IPS DF 6.9 (cell line): ENCODE data around the gene PRKAR2A.
"Not testable (repeated sequence)": the region's sequence is repeated elsewhere in the genome, so short reads cannot be mapped to it uniquely, and the experiment has no call there.

Experiments used
- DNase-seq: peaks from one replicate; pipeline ENCODE4 v3.0.0-alpha.2; 2013; ENCODE audit warnings: low read depth, low spot score
- H3K27ac ChIP-seq: one replicate; pipeline ENCODE4 v1.5.1; 2013; ENCODE audit warnings: low read length, control low read depth
- H3K27me3 ChIP-seq: 2 replicates; pipeline ENCODE4 v1.6.1; 2013; ENCODE audit warnings: mild to moderate bottlenecking, low read length; ENCODE audit not compliant: control insufficient read depth, insufficient read depth
- H3K36me3 ChIP-seq: 2 replicates; pipeline ENCODE4 v1.6.1; 2013; ENCODE audit warnings: low read length; ENCODE audit not compliant: control insufficient read depth, insufficient read depth
- H3K4me1 ChIP-seq: 2 replicates; pipeline ENCODE4 v1.6.1; 2013; ENCODE audit warnings: low read length; ENCODE audit not compliant: control insufficient read depth, insufficient read depth
- H3K4me3 ChIP-seq: 2 replicates; pipeline ENCODE4 v1.5.1; 2013; ENCODE audit warnings: mild to moderate bottlenecking, low read length
- H3K9me3 ChIP-seq: 2 replicates; pipeline ENCODE4 v1.6.1; 2013; ENCODE audit warnings: low read length, inconsistent platforms; ENCODE audit not compliant: control insufficient read depth, insufficient read depth
- WGBS: extraction: QIAGEN DNeasy Blood & Tissue Kit; methylation state at CpG from one replicate; pipeline ENCODE4 v1.1.7; 2013; ENCODE audit warnings: mixed read lengths, missing lambda C conversion rate; ENCODE audit not compliant: insufficient read length, insufficient coverage; 5-methylcytosine and 5-hydroxymethylcytosine counted together

Gene PRKAR2A

DNA sequence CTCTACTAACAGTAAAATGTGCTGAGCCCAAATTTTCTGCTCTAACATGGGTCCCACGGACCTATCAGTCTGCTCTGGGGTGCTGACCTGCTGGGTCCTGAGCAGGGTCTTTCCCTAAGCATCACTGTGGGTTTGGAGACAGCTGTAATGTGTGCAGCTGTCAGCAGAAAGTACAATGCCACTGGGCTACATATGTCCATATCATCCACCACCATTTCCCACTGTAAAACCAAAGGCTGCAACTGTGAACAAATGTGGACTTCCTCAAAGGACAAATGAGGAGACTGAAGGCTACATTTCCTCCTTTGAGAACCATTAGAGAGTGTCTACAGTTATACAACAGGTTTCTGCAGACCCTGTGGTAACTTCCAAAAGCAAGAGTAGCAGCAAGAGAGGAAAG is 96.8 kb downstream of the PRKAR2A start:
- H3K27me3 ChIP-seq = no peaks in the 10 kb centered on the region
- DNase-seq = no peak
- H3K4me1 ChIP-seq = no peaks in the 10 kb centered on the region
- no peak overlapping the region for H3K4me3 ChIP-seq
- no peak overlapping the region for H3K27ac ChIP-seq
- H3K9me3 ChIP-seq = no peaks in the 10 kb centered on the region
- no CpG with 5 or more reads among the region's 1 CpG for WGBS
- H3K36me3 ChIP-seq = 0 out of 2 replicates have a peak, but pooled peaks cover 4% of the 10 kb centered on the region

- WGBS = no CpG with 5 or more reads among the region's 3 CpGs
- no peaks in the 10 kb centered on the region for H3K4me1 ChIP-seq
- DNase-seq = no peak
Observed at GRCh38 chr3:48748754-48749153, 98.9 kb downstream of the PRKAR2A start.

GRCh38 chr3:48747706-48748105 is 100.0 kb downstream of the PRKAR2A start:
- no CpG with 5 or more reads among the region's 4 CpGs for WGBS
- Histone ChIP-seq H3K4me3 (no peak overlapping the region), H3K27ac (no peak overlapping the region), H3K36me3 (peaks cover 4% of the 10 kb centered on the region; the same call in 1 of the 2 replicates), H3K9me3 (no peaks in the 10 kb centered on the region), H3K27me3 (no peaks in the 10 kb centered on the region), H3K4me1 (no peaks in the 10 kb centered on the region)
- no peak for DNase-seq

More at GRCh38 chr3:48748754-48749153, 98.9 kb downstream of the PRKAR2A start:
- Histone ChIP-seq H3K4me3 (no peak overlapping the region), H3K27me3 (no peaks in the 10 kb centered on the region), H3K9me3 (no peaks in the 10 kb centered on the region), H3K27ac (no peak overlapping the region), H3K36me3 (peaks cover 4% of the 10 kb centered on the region; the same call in 1 of the 2 replicates)

DNA sequence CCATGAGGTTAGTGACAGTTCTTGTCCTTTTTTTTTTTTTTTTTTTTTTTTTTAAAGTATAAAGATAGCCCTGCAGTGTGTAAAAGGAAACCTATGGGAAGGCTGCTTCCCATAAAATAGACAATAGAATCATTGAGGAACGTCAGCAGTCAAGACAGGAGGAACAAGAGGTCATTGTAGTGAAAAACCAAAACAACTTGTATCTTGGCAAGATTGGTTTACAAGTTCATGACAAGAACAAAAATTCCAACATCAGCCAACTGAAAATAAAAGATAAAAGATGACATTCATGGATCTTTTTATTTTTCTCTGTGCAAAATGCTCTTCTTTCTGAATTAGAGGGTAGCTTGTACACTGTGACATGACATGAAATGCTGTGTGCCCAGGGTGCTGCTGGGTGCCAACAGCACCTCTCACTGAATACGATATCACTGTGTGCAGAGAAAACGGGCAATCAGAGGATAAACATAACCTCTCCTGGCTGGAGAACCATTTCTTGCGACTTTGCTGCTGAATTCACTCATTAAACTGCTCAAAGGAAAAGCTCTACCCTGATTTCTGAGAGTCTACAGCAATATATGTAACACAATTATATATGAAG is 100.6 kb downstream of the PRKAR2A start:
- no peaks in the 10 kb centered on the region for H3K9me3 ChIP-seq
- no peak overlapping the region for H3K27ac ChIP-seq
- no CpG with 5 or more reads among the region's 4 CpGs for WGBS
- H3K27me3 ChIP-seq = no peaks in the 10 kb centered on the region; the same call in 1 of the 2 replicates
- H3K4me3 ChIP-seq = no peak overlapping the region
- no peaks in the 10 kb centered on the region for H3K4me1 ChIP-seq
- peaks cover 4% of the 10 kb centered on the region; the same call in 1 of the 2 replicates for H3K36me3 ChIP-seq
- no peak for DNase-seq

- Histone ChIP-seq H3K4me1 (peaks cover 1% of the 10 kb centered on the region; the same call in 1 of the 2 replicates), H3K9me3 (no peaks in the 10 kb centered on the region), H3K4me3 (no peak overlapping the region), H3K27me3 (no peaks in the 10 kb centered on the region; the same call in 1 of the 2 replicates), H3K27ac (no peak overlapping the region), H3K36me3 (no peaks in the 10 kb centered on the region; the same call in 1 of the 2 replicates)
- DNase-seq = no peak
- no CpG with 5 or more reads among the region's 7 CpGs for WGBS
Observed at GRCh38 chr3:48743773-48744172, 103.9 kb downstream of the PRKAR2A start.

- not testable (repeated sequence) for H3K27ac ChIP-seq, H3K36me3 ChIP-seq, DNase-seq, H3K4me1 ChIP-seq, H3K9me3 ChIP-seq, H3K27me3 ChIP-seq, H3K4me3 ChIP-seq
- WGBS = no CpG with 5 or more reads among the region's 10 CpGs
Observed at GRCh38 chr3:48741226-48741625, 106.4 kb downstream of the PRKAR2A start.

DNA sequence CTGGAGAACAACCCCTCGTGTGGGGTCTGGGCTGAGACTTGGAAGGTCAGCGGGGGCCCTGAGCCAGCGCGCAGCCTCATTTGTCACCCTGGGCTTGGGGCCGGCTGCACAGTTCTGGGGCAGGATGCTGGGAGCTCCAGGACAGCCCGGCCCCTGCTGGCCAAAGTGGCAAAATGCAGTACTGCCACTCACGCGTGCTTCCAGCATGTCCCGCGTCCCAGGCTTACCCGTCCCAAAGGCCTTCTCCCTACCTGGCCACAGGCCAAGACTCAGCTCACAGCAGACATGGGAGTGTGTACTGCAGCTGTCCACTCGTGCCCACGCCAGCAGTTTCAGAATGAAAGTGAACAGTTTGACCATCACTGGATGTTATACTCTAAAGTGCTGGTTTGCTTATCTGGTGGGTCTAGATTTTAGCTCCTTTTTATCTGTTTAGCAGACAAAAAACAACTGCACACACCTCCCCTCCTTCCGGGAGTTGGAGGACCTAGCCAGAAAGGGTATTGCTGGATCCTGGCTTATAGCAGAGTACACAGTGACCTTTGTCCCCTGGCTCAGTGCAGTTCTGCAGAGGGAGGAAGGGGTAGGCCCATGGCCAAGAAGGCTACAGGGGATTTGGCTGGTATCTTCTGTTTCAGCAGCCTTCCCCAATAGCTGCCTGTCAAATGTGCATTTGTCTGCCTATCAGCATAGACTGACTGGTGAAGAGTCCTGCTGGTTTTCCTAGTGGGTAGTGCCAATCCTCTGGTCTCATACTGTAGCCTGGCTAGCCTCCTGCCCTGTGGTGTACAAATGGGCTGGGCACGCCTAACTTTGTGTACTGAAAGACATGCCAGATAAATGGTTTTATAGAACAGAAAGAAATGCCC is 107.5 kb downstream of the PRKAR2A start:
- H3K36me3 ChIP-seq = no peaks in the 10 kb centered on the region
- WGBS = no CpG with 5 or more reads among the region's 15 CpGs
- no peaks in the 10 kb centered on the region; the same call in 1 of the 2 replicates for H3K27me3 ChIP-seq
- no peaks in the 10 kb centered on the region for H3K9me3 ChIP-seq
- H3K4me3 ChIP-seq = no peak overlapping the region
- peaks cover 1% of the 10 kb centered on the region; the same call in 1 of the 2 replicates for H3K4me1 ChIP-seq
- DNase-seq = peak; percentile 54
- no peak overlapping the region for H3K27ac ChIP-seq

- H3K4me3 ChIP-seq = no peak overlapping the region
- whole genome bisulfite sequencing = no CpG with 5 or more reads among the region's 6 CpGs
- H3K27ac ChIP-seq = no peak overlapping the region
- H3K9me3 ChIP-seq = no peaks in the 10 kb centered on the region
- H3K27me3 ChIP-seq = no peaks in the 10 kb centered on the region; the same call in 1 of the 2 replicates
- H3K36me3 ChIP-seq = no peaks in the 10 kb centered on the region
- DNase-seq = no peak
- peaks cover 1% of the 10 kb centered on the region; the same call in 1 of the 2 replicates for H3K4me1 ChIP-seq
Observed at GRCh38 chr3:48739617-48739954, 108.1 kb downstream of the PRKAR2A start.

- DNase-seq = no peak
- WGBS = no CpG with 5 or more reads among the region's 9 CpGs
- no peaks in the 10 kb centered on the region; the same call in 1 of the 2 replicates for H3K27me3 ChIP-seq
- H3K4me3 ChIP-seq = no peak overlapping the region
- H3K36me3 ChIP-seq = no peaks in the 10 kb centered on the region
- H3K27ac ChIP-seq = no peak overlapping the region
- H3K9me3 ChIP-seq = no peaks in the 10 kb centered on the region
- peaks cover 1% of the 10 kb centered on the region; the same call in 1 of the 2 replicates for H3K4me1 ChIP-seq
Observed at GRCh38 chr3:48738926-48739616, 108.6 kb downstream of the PRKAR2A start.

DNA sequence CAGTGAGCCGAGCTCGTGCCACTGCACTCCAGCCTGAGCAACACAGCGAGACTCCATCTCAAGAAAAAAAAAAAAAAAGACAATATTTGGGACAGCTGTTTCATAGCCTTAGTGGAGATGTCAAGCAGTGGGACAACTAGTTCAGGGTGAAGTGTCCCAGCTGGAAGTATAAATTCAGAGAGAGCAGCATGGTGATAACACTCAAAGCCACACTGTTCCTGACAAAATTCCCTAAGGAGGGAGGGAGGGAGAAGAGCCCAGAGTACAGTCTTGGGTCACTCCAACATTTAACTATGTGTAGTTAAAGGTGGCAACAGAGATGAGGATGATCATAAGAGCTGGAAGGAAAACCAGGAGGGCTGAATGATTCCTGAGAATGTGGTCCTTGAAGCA is 109.5 kb downstream of the PRKAR2A start:
- Histone ChIP-seq H3K4me1 (peaks cover 1% of the 10 kb centered on the region; the same call in 1 of the 2 replicates), H3K36me3 (no peaks in the 10 kb centered on the region)
- no CpG with 5 or more reads among the region's 3 CpGs for WGBS

More for the DNA sequence above, 109.5 kb downstream of the PRKAR2A start:
- Histone ChIP-seq H3K27me3 (no peaks in the 10 kb centered on the region; the same call in 1 of the 2 replicates), H3K4me3 (no peak overlapping the region), H3K27ac (no peak overlapping the region), H3K9me3 (no peaks in the 10 kb centered on the region)
- DNase-seq = no peak
